Measurements from ENCODE around the gene RGS3. TPM values are rescaled to one million over a fixed set of nuclear protein-coding genes. Genes with fewer than 3 reads are reported as not detected.

Gene RGS3
- total RNA-seq, 4 donors from 2014 or later: 16.2 to 75.6 (median 54.9) TPM

GRCh38 chr9:113511047-113511521 is 47.6 kb downstream of the RGS3 start:
- H3K36me3 ChIP-seq: no peaks in the 10 kb centered on the region
- intact Hi-C loops (cut with DNase I; ENCODE audit: low total_unique reads): no loop called here

GRCh38 chr9:113511856-113512761 is 48.6 kb downstream of the RGS3 start:
- Histone ChIP-seq H3K9me3 (no peaks in the 10 kb centered on the region), H3K4me3 (no peak overlapping the region), H3K4me1 (no peaks in the 10 kb centered on the region), H3K36me3 (no peaks in the 10 kb centered on the region), H3K27ac (no peak overlapping the region), H3K27me3 (no peaks in the 10 kb centered on the region)
- intact Hi-C loops (cut with DNase I; ENCODE audit: low total_unique reads): no loop called here
- no peak for TF ChIP-seq POLR2A (IDR thresholded peaks at IDR 0.05)
- no peak for TF ChIP-seq CTCF (IDR thresholded peaks at IDR 0.05)
- no peak for DNase-seq

More at GRCh38 chr9:113511047-113511521, 47.6 kb downstream of the RGS3 start:
- H3K4me3 ChIP-seq: no peak overlapping the region
- no peaks in the 10 kb centered on the region for H3K4me1 ChIP-seq
- H3K27me3 ChIP-seq: no peaks in the 10 kb centered on the region
- no peak overlapping the region for H3K27ac ChIP-seq
- no peaks in the 10 kb centered on the region for H3K9me3 ChIP-seq
- no peak for DNase-seq
- TF ChIP-seq POLR2A (IDR thresholded peaks at IDR 0.05) (no peak), CTCF (IDR thresholded peaks at IDR 0.05) (no peak)

GRCh38 chr9:113513111-113513510 is 49.6 kb downstream of the RGS3 start:
- no peak for DNase-seq
- intact Hi-C loops (cut with DNase I; ENCODE audit: low total_unique reads): no loop called here
- no peak overlapping the region for H3K27ac ChIP-seq
- H3K27me3 ChIP-seq: no peaks in the 10 kb centered on the region
- no peaks in the 10 kb centered on the region for H3K9me3 ChIP-seq
- no peak for TF ChIP-seq POLR2A (IDR thresholded peaks at IDR 0.05)
- no peak for TF ChIP-seq CTCF (IDR thresholded peaks at IDR 0.05)
- no peaks in the 10 kb centered on the region for H3K4me1 ChIP-seq
- H3K36me3 ChIP-seq: no peaks in the 10 kb centered on the region
- H3K4me3 ChIP-seq: no peak overlapping the region

- no peak for TF ChIP-seq POLR2A (IDR thresholded peaks at IDR 0.05)
- Histone ChIP-seq H3K27me3 (no peaks in the 10 kb centered on the region), H3K36me3 (no peaks in the 10 kb centered on the region), H3K4me1 (no peaks in the 10 kb centered on the region), H3K4me3 (no peak overlapping the region), H3K9me3 (no peaks in the 10 kb centered on the region), H3K27ac (no peak overlapping the region)
- intact Hi-C loops (cut with DNase I; ENCODE audit: low total_unique reads): no loop called here
- DNase-seq: no peak
Measured at GRCh38 chr9:113513536-113513935, 50.0 kb downstream of the RGS3 start.

GRCh38 chr9:113514061-113514460 is 50.5 kb downstream of the RGS3 start:
- Histone ChIP-seq H3K4me1 (no peaks in the 10 kb centered on the region), H3K27ac (no peak overlapping the region), H3K9me3 (no peaks in the 10 kb centered on the region), H3K4me3 (no peak overlapping the region), H3K27me3 (no peaks in the 10 kb centered on the region), H3K36me3 (no peaks in the 10 kb centered on the region)
- DNase-seq: no peak
- TF ChIP-seq CTCF (IDR thresholded peaks at IDR 0.05) (no peak), POLR2A (IDR thresholded peaks at IDR 0.05) (no peak)
- intact Hi-C loops (cut with DNase I; ENCODE audit: low total_unique reads): no loop called here
